GM18505 (cell line): Measurements from ENCODE around the gene CEP97.
"Not testable (repeated sequence)": the region's sequence is repeated elsewhere in the genome, so short reads cannot be mapped to it uniquely, and the experiment has no call there.

Source experiments
- ATAC-seq: cut with Tn5 transposase; IDR thresholded peaks from one replicate; pipeline ENCODE4 v1.9.1; 2021; ENCODE audit not compliant: unreplicated experiment
- POLR2A ChIP-seq: IDR thresholded peaks from 4 replicates; pipeline ENCODE4 v1.6.1; 2011; ENCODE audit warnings: borderline replicate concordance; ENCODE audit not compliant: insufficient read depth, insufficient read length; ENCODE audit errors: extremely low read depth

The CEP97 gene

GRCh38 chr3:101729586-101729985, 5.2 kb downstream of the CEP97 start:
- no peak for TF ChIP-seq POLR2A
- ATAC-seq: no peak

DNA sequence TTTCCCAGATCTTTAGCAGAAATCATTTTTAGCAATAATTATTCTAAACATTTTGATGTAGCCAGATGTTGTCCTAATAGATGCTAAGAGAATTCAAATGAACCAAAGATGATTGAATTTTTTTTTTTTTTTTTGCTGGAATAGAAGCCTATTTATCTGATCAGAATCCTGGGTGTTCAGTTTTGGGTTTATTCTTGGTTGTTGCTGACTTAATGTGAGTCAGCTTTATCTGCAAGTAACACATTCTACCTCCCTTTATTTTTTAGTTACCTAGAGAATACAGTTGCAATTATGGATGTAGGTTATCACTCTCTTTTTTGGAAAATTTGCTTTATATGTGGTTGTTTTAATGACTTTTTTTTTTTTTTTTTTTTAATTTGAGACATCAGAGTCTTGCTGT, 6.4 kb downstream of the CEP97 start:
- no peak for TF ChIP-seq POLR2A

DNA sequence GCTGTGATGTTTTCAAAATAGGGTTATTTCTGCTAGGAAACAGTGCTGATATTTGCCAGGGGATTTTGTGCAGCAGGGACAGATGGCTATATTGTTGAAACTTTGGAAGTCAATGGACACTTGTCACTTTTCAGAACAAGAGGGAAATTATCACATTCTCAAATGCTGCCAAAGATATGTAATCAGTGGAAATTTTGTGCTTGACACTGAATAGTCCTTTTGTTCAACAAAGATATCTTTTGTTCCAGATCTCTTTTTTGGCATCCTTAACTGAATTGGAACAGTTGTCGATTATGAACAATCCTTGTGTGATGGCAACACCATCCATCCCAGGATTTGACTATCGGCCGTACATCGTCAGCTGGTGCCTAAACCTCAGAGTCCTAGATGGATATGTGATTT, 7.8 kb downstream of the CEP97 start:
- no peak for ATAC-seq
- no peak for TF ChIP-seq POLR2A

More for the DNA sequence above, 6.4 kb downstream of the CEP97 start:
- ATAC-seq: no peak

DNA sequence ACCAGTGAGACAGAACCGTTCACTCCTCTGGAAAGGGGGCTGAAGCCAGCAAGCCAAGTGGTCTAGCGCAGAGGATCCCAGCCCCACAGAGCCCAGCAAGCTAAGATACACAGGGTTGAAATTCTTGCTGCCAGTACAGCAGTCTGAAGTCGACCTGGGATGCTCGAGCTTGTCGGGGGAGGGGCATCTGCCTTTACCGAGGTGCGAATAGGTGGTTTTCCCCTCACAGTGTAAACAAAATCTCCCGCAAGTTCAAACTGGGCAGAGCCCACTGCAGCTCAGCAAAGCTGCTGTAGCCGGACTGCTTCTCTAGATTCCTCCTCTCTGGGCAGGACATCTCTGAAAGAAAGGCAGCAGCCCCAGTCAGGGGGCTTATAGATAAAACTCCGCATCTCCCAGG, 11.4 kb downstream of the CEP97 start:
- TF ChIP-seq POLR2A: no peak
- no peak for ATAC-seq

DNA sequence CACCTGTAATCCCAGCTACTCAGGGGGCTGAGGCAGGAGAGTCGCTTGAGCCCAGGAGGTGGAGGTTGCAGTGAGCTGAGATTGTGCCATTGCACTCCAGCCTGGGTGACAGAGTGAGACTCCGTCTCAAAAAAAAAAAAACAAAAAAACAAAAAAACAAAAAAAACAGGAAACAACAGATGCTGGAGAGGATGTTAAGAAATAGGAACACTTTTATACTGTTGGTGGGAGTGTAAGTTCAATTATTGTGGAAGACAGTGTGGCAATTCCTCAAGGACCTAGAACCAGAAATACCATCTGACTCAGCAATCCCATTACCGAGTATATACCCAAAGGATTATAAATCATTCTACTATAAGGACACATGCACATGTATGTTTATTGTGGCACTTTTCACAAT, 17.5 kb downstream of the CEP97 start:
- not testable (repeated sequence) for ATAC-seq

DNA sequence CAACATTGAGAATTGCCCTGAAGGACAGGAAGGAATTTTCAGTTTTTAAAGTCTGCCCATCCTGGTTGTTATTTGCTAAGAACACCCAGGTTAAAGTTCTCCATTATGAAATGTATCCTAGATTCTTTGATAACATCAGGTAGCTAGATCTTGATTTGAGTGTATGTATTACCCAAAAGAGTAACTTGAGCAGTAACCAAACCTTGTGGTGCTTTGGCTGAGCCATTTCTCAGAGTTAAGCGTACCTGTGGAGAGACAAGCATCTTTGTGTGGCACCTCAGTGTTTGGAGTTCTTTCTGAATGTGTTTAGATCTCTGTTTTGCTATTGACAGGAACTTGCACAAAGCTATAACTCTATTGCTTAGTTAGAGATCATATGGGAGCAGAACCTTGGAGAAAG, 20.4 kb downstream of the CEP97 start:
- TF ChIP-seq POLR2A: no peak
- ATAC-seq: no peak

DNA sequence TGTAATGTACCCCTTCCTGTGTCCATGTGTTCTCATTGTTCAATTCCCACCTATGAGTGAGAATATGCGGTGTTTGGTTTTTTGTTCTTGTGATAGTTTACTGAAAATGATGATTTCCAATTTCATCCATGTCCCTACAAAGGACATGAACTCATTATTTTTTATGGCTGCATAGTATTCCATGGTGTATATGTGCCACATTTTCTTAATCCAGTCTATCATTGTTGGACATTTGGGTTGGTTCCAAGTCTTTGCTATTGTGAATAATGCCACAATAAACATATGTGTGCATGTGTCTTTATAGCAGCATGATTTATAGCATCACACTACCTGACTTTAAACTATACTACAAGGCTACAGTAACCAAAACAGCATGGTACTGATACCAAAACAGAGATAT, 21.5 kb downstream of the CEP97 start:
- not testable (repeated sequence) for ATAC-seq

DNA sequence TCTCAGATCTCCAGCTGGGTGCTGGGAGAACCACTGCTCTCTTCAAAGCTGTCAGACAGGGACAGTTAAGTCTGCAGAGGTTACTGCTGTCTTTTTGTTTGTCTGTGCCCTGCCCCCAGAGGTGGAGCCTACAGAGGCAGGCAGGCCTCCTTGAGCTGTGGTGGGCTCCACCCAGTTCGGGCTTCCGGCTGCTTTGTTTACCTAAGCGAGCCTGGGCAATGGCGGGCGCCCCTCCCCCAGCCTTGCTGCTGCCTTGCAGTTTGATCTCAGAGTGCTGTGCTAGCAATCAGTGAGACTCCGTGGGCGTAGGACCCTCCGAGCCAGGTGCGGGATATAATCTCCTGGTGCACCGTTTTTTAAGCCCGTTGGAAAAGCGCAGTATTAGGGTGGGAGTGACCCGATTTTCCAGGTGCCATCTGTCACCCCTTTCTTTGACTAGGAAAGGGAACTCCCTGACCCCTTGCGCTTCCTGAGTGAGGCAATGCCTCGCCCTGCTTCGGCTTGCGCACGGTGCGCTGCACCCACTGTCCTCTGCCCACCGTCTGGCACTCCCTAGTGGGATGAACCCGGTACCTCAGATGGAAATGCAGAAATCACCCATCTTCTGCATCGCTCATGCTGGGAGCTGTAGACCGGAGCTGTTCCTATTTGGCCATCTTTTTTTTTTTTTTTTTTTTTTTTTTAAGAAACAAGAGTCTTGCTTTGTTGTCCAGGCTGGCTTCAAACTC, 29.1 kb downstream of the CEP97 start:
- not testable (repeated sequence) for ATAC-seq

GRCh38 chr3:101758224-101758623, 33.8 kb downstream of the CEP97 start:
- no peak for TF ChIP-seq POLR2A
- no peak for ATAC-seq

GRCh38 chr3:101762041-101762646, 37.7 kb downstream of the CEP97 start:
- ATAC-seq: no peak
- no peak for TF ChIP-seq POLR2A

- not testable (repeated sequence) for ATAC-seq
Observed at GRCh38 chr3:101777745-101778281, 53.4 kb downstream of the CEP97 start.

GRCh38 chr3:101778385-101779046, 54.1 kb downstream of the CEP97 start:
- ATAC-seq: no peak

GRCh38 chr3:101779047-101779821, 54.8 kb downstream of the CEP97 start, which contains the start of gene NXPE3:
TSS of gene NXPE3 (plus strand) at chr3:101779211. CDS start at chr3:101785597, 6,386 bp downstream.
- ATAC-seq: peak; percentile 97

More at GRCh38 chr3:101778385-101779046, 54.1 kb downstream of the CEP97 start:
- no peak for TF ChIP-seq POLR2A

More at GRCh38 chr3:101779047-101779821, 54.8 kb downstream of the CEP97 start, which contains the start of gene NXPE3:
- peak; percentile 57 for TF ChIP-seq POLR2A
